HG02588 (cell line): ENCODE measurements around the gene CREB3L1.

Source experiments
- ATAC-seq: cut with Tn5 transposase; IDR thresholded peaks from one replicate; pipeline ENCODE4 v1.9.1; 2021; ENCODE audit warnings: mild to moderate bottlenecking, moderate library complexity; ENCODE audit not compliant: unreplicated experiment

Gene CREB3L1, protein sequence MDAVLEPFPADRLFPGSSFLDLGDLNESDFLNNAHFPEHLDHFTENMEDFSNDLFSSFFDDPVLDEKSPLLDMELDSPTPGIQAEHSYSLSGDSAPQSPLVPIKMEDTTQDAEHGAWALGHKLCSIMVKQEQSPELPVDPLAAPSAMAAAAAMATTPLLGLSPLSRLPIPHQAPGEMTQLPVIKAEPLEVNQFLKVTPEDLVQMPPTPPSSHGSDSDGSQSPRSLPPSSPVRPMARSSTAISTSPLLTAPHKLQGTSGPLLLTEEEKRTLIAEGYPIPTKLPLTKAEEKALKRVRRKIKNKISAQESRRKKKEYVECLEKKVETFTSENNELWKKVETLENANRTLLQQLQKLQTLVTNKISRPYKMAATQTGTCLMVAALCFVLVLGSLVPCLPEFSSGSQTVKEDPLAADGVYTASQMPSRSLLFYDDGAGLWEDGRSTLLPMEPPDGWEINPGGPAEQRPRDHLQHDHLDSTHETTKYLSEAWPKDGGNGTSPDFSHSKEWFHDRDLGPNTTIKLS

DNA sequence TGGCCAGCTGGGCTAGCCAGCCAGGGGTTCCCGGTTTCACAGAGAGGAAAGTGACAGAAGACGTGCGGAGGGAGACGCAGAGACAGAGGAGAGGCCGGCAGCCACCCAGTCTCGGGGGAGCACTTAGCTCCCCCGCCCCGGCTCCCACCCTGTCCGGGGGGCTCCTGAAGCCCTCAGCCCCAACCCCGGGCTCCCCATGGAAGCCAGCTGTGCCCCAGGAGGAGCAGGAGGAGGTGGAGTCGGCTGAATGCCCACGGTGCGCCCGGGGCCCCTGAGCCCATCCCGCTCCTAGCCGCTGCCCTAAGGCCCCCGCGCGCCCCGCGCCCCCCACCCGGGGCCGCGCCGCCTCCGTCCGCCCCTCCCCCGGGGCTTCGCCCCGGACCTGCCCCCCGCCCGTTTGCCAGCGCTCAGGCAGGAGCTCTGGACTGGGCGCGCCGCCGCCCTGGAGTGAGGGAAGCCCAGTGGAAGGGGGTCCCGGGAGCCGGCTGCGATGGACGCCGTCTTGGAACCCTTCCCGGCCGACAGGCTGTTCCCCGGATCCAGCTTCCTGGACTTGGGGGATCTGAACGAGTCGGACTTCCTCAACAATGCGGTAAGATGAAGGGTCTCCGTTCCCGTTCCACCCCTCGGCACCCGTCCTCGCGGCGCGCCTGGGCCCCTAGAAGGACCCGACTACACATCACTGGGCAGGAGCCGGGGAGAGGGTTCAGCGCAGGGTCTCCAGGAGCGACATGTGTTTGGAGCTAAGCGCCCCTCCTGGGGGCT, at the start of gene CREB3L1:
TSS of gene CREB3L1 (plus strand) at position 41 of the 765 bp plus-strand sequence. CDS start at position 491, 450 bp downstream.
- no peak for ATAC-seq

DNA sequence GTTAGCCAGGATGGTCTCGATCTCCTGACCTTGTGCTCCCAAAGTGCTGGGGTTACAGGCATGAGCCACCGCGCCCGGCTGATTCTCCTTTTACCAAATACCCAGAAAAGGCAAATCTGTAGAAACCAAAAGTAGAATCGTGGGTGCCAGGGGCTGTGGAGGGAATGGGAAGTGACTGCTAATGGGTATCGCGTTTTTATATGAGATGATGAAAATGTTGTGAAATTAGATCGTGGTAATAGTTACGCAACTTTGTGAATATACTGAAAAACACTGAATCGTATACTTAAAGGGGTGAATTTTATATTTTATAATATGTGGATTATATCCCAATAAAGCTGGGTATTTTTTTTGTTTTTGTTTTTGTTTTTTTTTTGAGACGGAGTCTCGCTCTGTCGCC, 48.2 kb upstream of the CREB3L1 start:
- ATAC-seq: no peak

DNA sequence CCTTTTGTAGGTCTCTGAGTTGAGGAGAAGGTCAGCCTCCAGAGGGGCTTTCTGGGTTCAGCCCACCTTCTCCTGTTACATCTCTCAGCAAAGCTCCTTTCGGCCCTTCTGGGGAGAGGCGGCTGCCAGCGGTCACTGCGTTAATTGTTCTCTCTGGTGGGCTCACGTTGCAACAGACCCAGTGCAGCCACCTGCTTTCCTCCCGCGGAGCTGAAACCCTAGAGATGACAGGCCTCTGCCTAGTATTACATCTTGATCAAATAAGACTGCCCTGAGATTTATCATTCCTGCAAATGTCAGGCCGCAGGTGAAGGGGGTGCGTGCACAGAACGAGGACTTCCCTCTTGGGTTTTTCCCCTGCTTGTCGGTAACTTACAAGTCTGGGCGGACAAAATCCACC, 43.2 kb upstream of the CREB3L1 start:
- ATAC-seq: no peak

DNA sequence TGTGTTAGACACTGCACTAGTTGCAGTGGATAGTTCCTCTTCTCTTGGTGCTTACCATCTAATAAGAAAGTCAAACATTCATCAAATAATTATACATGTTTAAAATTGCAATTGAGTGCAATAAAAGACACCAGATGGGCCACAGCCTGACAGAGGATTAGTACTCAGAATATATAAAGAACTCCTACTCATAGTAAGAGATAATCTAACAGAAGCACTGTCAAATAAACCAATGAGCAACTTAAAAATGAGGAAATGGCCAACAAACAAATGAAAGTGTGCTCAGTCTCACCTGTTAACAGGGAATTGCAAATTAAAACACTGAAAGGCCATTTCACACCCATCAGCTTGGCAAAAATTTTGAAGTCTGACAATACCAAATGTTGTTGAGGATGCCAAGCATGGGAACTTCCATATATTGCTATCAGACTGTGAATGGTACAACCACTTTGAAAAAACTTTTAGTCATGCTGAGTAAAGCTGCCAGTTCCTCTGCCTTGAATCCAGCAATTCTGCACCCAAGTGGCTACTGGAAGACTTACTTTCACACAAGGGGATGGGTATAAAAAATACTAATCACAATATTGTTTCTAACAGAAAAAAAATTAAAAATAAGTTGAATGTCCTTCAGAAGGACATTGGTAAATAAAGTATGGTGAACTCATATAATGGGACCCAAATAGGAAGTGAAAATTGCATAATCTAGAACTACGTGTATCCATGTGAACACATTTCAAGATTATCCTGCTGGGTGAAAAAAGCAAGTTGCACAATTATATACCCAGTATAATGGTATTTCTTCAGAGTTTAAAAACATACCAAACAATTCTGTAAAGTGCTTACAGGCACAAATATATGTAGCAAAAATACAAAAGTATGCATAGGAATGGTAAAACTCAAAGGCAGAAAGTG, 41.4 kb upstream of the CREB3L1 start:
- no peak for ATAC-seq

DNA sequence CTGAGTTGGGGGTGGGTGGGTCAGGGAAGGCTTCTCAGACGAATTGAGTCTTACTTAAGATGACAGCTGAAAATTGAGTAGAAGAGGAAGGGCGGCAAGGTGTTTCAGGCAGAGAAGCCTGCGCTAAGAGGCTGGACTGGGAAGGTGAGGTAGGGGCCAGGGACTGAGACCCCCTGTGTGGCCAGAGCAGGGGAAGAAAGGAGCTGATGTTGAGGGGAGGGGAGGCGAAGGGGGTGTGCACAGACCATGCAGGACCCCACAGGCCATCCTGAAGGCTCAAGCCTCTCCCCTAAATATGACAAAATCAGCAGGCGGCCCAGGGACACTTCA, 40.6 kb upstream of the CREB3L1 start:
- no peak for ATAC-seq

DNA sequence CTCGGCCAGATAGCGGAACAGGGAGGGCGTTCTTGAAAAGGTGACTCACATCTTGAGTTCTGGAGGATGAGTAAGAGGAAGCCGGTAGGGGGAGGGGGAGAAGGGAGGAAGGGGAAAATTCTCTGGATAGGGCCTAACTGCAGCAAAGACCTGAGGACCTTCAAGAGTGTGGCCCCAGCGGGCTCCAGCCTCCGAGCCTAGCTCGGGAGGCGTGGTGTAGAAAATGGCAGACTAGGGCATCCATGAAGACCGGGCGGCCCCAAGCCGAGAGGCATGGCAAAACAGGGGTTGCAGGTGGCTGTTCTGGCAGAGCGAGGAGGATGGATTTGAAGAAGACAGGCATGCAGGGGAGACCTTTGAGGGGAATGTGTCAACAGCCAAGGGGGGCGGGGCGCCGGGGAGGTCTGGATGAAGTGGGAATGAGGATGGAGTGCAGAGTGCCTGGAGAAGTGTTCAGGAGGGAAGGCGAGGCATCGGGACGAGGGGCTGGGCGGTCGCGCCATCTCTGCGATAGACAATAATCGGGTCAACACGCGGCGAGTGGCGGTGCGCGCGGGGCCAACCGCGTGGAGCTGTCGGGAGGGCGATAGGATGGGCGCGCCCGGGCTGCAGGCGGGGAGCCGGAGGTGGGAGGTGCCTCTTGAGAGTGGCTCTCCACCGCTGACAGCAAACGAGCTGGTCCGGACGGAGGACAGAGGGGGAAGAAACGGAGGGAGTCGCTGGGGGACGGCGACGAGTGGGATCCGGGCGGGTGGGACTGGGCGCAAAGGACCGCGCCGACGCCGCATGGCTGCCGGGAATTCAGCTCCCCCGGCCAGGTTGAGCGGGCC, 40.0 kb upstream of the CREB3L1 start:
- no peak for ATAC-seq

DNA sequence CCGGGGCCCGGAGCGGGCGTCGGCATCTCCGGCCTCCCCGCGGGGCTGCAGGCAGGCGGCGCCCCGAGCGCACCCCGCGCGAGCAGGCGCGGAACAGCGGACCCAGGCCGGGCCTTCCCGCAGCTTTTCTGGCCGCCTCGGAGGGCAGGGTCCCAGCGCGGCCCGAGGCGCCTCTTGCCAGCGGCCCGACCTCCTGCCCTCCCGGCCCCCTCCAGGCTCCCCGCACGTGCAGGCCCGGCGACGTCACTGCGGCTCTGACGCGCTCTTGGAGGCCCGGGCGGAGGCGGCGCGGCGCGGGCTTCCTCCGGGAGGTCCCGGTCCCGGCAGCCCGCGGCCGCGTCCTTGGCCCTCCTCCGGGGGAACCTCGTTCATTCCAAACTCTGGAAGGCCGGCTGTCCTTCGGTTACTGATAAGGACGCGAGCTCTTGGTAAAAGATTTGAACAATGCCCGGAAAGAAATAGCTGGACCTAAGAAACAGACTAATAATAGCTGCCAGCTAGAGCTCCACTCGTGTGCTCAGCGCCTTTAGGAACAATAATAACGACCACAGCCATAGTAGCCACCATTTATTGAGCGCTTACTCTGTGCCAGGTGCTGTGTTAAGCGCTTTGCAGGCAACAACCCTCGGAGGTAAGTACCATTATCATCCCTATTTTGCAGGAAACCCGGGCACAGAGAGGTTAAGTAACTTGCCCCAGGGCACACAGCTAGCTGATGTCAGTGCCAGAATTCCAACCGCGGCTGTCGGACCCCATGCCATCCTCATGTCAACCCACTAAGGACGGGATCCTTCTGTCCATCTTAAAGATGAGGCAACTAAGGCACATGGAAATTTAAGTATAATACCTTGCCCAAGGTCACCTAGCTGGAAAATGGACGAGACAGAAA, 39.1 kb upstream of the CREB3L1 start:
- ATAC-seq: no peak

DNA sequence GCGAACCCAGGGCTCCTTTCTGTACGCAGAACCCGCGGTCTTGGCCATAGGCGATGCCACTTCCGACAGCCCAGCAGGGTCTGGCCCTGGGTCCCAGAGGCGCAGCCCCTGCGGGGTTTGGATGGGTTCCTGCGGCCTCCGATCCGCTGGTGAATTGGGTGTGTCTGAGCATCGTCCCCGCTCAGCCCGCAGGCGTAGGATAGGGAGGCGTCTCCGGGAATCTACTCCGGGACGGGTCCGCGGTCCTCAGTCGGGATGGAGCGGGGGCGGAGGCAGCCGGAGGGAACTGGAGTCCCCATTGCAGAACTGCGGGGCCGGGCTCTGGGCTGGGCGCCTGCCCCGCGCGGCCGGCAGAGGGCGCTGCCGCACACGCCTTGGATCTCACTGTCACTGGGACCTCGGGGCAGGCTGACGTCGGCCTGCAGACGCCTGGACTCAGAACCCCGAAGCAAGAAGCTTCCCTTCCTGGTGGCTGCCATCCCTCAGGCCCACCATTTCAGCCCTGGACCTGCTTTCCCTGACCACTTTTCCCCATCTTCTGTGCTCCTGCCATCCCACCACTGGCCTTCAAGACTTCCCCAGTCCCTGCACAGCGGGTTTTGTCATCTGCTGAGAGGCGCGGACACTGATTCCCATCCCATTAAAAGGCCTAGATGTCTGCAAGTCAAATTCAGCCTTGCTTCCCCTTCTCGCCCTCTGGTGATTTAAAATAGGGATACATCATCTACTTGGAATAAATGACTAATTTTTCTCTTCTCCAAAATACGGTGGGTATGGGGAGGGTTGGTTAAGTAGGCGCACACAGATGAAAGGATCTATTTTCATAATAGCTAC, 38.3 kb upstream of the CREB3L1 start:
- peak; percentile 61 for ATAC-seq

DNA sequence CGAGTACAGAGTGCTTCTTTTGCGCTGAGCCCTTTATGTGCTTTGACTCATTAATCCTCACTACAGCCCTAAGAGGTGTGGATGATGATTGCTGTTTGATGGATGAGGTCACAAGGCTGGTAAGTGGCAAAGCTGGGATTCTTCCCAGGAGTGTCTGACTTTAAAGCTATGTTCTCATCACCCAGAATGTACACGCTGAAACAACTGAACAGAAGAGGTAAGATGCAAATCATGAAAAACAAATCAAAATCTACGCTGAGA, 37.7 kb upstream of the CREB3L1 start:
- no peak for ATAC-seq

DNA sequence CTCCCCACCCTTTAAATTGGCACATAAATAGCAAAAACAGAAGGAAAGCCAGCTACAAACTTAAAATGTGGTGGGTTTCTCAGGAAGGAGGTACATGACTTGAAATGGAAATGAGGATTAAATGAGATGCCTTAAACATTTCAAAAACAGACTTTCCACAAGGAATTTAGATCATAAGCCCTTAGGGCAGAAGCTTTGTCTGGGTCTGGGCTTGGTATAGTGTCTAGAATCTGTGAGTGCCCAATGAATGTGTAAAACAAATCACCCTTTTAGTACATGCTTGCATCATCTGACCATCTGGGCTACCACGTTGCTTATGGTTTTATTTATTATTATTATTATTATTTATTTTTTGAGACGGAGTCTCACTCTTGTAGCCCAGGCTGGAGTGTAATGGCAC, 37.1 kb upstream of the CREB3L1 start:
- no peak for ATAC-seq

DNA sequence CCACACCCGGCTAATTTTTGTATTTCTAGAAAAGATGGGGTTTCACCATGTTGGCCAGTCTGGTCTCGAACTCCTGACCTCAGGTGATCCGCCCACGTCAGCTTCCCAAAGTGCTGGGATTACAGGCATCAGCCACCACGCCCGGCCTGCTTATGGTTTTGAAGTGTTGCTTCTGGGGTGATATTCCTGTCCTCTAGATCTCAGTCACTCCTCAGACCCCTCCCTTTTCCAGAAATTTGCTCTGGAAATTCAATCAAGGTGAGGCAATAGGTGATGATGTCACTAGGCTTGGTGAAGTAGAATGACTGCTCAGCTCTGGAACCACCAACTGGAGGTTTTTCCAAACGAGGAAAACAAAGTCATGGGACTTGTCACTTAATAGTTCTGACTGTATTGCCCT, 36.6 kb upstream of the CREB3L1 start:
- ATAC-seq: no peak

DNA sequence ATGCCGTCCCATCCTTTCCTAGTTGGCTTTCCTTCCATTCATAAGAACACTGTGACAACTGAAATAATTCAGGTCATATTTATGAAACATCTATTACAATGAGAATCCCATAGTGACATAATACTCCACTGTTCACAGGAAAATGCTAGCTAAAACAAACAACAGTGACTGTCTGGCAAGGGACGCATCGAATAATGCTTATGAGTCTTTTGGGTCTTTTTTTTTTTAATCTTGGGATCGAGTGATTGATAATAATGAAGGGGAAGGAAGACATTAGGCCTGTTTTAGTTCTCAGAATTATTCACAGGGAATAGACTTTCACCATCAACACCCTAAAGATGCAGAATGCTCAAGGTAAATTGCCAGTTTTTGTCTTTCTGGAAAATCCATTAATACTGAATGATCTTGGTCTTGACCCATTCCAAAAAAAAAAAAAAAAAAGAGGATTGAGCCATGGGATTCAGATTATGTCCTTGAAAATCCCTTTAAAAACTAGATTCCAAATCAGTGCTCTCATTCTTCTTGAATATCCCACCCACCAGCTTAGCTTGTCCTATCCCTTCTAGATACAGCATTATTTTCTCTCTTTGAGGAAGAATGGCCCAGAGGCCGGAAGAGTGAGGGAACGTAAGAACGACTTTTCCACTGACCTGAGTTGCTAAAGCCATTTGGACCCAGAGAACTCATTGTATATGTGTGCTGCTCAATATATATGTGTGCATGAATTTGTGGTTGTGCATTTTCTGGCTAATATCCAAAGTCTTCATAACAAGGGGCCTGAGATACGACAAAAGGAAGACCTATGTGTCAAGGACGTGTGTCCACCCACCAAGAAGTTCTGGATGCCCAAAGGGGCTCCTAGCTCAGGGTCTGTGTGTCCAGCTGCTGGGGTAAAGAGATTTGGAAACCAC, 35.2 kb upstream of the CREB3L1 start:
- no peak for ATAC-seq

DNA sequence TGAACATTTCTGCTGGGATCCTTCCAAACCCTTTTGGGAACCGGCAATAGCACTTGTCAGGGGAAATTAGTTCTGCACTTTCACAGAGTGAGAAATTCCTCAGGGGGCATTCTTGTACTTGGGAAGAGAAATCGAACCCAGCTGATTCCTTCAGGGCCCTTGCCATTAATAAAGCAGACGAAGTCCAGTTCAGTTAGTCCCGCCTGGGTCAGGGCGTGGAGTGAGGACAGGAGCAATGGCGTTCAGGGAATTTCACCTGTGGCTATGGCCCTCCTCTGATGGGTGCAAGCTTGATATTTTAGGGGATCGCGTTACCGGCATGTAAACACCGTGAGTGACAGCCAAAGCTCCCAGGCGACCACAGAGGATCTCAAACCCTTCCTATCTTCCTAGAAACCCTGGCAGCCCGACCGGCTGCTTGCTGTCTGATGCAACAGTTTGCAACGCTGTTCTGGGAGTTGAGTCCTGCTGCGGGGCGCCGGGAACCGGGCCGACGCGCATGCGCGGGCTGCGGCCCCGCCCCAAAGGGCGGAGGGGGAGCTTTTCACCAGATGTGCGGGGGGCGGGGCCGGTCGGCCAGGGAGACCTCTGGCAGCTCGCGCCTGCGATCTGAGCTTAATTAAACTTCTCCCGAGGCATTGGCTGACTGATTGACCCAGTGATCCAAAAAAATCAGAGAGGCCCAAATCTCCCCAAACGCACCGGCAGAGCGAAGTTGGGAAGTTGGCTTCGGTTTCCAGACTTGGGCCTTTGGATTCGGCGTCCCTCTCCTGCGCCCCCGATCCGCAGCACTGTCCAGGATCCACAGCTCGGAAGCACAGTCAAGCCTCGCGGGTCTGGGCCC, 34.3 kb upstream of the CREB3L1 start:
- peak; percentile 71 for ATAC-seq

DNA sequence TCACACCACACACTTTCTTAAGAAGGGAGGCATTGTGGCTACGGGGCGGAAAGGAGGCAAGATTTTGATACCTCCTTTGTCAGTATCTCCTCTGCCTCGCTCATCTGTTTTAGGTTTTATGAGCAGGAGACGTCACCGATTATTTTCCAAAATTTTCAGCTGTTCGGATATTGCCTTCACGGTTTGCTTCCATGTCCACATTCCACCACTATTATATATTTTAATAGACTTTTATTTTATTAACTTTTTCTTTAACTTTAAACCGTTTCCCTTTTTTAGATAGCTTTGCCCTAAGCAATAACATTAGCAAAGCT, 33.7 kb upstream of the CREB3L1 start:
- no peak for ATAC-seq

DNA sequence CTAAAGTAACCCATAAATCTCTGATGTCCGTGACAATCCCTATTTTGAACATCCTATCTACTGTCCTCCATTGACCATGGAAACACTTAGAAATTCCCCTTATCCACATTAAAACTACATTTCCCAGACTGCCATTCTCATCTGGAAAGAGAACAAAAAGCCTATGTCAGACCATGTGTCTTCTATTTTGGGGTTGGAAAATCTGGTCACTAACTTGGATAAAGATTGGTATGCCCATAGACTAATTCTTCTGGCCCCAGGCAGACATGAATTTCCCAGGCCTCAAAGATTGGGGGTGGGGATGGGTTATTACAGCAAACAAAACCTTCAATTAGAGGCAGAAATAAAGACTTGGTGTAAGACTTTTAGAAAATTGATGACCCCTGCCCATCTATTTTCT, 30.9 kb upstream of the CREB3L1 start:
- ATAC-seq: no peak

DNA sequence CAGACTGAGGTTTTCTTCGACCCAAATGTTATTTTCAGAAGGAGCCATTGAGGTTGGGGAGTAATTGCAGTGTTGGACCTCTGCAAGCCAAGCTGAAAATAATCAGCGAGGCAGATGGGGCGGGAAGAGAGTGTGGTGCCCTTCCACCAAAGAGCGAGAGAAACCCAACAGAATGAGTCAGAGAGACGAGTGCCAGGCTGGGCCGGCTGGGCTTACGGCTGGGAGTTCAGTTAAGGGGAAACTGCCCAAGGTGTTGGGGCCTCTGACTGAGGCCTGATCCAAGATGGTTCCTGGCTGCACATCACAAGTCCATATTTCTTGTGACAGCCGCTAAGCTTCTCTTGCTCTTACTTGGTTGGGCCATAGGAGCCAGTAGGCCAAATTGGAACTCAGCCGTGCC, 30.4 kb upstream of the CREB3L1 start:
- no peak for ATAC-seq

DNA sequence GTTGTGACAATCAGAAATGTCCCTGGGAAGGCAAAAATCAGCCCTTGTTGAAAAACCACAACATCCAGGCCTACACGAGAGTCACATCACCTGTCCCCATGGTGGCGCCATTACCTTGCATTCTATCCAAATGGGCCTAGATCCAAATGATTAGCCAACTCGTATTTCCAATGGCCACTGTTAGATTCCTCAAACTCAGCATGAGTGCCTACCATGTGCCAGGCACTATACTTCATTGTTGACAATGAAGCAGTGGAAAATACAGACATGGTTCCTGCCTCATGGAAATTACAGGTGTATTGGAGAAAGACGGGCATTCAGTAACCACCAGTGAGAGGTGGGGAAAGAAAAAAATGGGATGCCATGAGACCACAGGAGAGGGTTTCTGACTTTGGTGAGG, 29.8 kb upstream of the CREB3L1 start:
- ATAC-seq: no peak
